BJ (cell line): ENCODE measurements around the gene P2RX7. TPM values are rescaled to one million over a fixed set of nuclear protein-coding genes. Genes with fewer than 3 reads are reported as not detected.
"Not testable (repeated sequence)": the region's sequence is repeated elsewhere in the genome, so short reads cannot be mapped to it uniquely, and the experiment has no call there.

Experiments used
- CTCF ChIA-PET: fragments of 350-600 bp; formaldehyde crosslinking; extraction: SDS; loops from one replicate; lab custom pipeline; 2021; ENCODE audit warnings: antibody characterized with exemption, inconsistent platforms; lab: Yijun Ruan, JAX
- POLR2A ChIA-PET: fragments of 300-600 bp; sonication (Branson Sonifier 250); formaldehyde crosslinking; extraction: SDS; loops from one replicate; lab custom pipeline; 2021; ENCODE audit warnings: antibody characterized with exemption; lab: Charles Lee
- DNase-seq: peaks from one replicate; pipeline ENCODE4 v3.0.0-alpha.2; 2011; ENCODE audit warnings: low read depth
- H3K27me3 ChIP-seq: 2 replicates; pipeline ENCODE4 v1.6.0; 2011; ENCODE audit warnings: low read length; ENCODE audit not compliant: control insufficient read depth, insufficient read depth
- H3K36me3 ChIP-seq: 2 replicates; pipeline ENCODE4 v1.5.1; 2011; ENCODE audit warnings: low read length; ENCODE audit not compliant: control insufficient read depth, insufficient read depth
- H3K4me3 ChIP-seq: 2 replicates; pipeline ENCODE4 v1.5.1; 2011; ENCODE audit warnings: low read depth, mild to moderate bottlenecking, control low read depth, low read length
- polyA plus RNA-seq: library from polyadenylated mRNA; depleted of rRNA; stranded (reverse); fragments of >200 nt; gene quantifications from 2 replicates; pipeline ENCODE4 v1.2.3, GENCODE V29; 2011
- TF ChIP-seq, protein P1 (sequence below): IDR thresholded peaks from 2 replicates; pipeline ENCODE4 v1.5.1; 2011; ENCODE audit warnings: low read depth, mild to moderate bottlenecking, control low read depth, inconsistent platforms, low read length, moderate library complexity; ENCODE audit not compliant: insufficient read depth

The P2RX7 gene
- polyA plus RNA-seq, 1 experiment, result 0.20 TPM

DNA sequence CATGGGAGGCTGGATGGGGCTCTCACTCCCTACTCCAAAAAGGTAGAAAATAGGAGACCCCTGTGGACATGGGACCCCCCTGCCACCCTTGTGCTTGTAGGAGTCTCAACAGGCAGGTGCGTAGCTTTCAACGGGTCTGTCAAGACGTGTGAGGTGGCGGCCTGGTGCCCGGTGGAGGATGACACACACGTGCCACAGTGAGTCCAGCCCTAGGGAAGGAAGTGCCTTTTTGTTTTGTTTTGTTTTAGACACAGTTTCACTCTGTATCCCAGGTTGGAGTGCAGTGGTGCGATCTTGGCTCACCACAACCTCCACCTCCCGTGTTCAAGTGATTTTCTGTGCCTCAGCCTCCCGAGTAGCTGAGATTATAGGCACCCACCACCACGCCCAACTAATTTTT lies 90.2 kb downstream of the P2RX7 start:
- Histone ChIP-seq H3K36me3 (peaks cover 4% of the 10 kb centered on the region; the same call in 1 of the 2 replicates), H3K27me3 (no peaks in the 10 kb centered on the region), H3K4me3 (no peak overlapping the region)
- ChIA-PET CTCF (interaction anchor here (0.6 to 2.6 kb wide), 2 partner anchors 9 to 161 kb away, joined by 4 to 12 read pairs; no protein-coding TSS in a partner anchor), POLR2A (no interaction called here)
- no peak for DNase-seq
- TF ChIP-seq, protein P1, sequence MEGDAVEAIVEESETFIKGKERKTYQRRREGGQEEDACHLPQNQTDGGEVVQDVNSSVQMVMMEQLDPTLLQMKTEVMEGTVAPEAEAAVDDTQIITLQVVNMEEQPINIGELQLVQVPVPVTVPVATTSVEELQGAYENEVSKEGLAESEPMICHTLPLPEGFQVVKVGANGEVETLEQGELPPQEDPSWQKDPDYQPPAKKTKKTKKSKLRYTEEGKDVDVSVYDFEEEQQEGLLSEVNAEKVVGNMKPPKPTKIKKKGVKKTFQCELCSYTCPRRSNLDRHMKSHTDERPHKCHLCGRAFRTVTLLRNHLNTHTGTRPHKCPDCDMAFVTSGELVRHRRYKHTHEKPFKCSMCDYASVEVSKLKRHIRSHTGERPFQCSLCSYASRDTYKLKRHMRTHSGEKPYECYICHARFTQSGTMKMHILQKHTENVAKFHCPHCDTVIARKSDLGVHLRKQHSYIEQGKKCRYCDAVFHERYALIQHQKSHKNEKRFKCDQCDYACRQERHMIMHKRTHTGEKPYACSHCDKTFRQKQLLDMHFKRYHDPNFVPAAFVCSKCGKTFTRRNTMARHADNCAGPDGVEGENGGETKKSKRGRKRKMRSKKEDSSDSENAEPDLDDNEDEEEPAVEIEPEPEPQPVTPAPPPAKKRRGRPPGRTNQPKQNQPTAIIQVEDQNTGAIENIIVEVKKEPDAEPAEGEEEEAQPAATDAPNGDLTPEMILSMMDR, result no peak

GRCh38 chr12:121223292-121224285 lies 90.9 kb downstream of the P2RX7 start:
- TF ChIP-seq, protein P1, result peak; percentile 23; the same call in 1 of the 2 replicates
- Histone ChIP-seq H3K36me3 (peaks cover 4% of the 10 kb centered on the region; the same call in 1 of the 2 replicates), H3K4me3 (no peak overlapping the region), H3K27me3 (no peaks in the 10 kb centered on the region)
- ChIA-PET POLR2A (no interaction called here), CTCF (interaction anchor here (1.7 to 2.6 kb wide), 2 partner anchors 14 to 162 kb away, joined by 4 to 12 read pairs; no protein-coding TSS in a partner anchor)
- no peak for DNase-seq

DNA sequence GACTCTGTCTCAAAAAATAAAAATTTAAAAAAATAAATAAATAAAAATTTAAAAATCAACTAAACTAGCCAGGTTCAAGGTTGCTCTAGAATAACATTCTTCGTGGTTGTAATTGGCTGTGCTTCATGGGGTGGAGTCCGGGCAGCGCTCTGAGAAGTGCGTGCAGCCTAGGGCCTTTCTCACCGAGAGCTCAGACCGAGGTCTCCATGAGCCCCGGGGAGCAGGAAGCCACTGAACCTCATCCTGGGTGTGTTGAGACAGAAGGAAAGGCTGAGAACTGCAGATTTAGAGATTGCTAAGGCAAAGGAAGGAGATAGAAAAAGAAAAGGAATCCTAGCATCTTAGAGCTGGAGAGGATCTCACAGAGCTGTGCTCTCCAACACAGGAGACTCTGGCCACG lies 91.9 kb downstream of the P2RX7 start:
- ChIA-PET POLR2A (no interaction called here), CTCF (interaction anchor here (0.6 to 2.6 kb wide), 4 partner anchors 9 to 163 kb away, joined by 3 to 12 read pairs (median 4); no protein-coding TSS in a partner anchor)
- no peaks in the 10 kb centered on the region for H3K27me3 ChIP-seq
- TF ChIP-seq, protein P1, result no peak
- H3K4me3 ChIP-seq, result no peak overlapping the region
- H3K36me3 ChIP-seq, result peaks cover 4% of the 10 kb centered on the region; the same call in 1 of the 2 replicates
- DNase-seq, result no peak

DNA sequence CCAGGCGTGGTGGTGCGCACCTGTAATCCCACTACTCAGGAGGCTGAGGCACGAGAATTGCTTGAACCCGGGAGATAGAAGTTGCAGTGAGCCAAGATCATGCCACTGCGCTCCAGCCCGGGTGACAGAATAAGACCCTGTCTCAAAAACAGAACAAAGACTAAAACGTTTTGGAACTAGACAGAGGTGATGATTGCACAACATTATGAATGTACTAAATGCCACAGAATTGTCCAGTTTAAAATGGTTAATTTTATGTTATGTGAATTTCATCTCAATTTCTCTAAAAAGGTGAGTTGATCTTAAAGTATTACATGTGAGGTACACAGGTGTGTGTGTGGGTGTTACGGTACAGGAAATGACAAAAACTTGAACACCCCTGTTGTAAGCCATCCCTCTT lies 93.7 kb downstream of the P2RX7 start:
- ChIA-PET CTCF (no interaction called here), POLR2A (no interaction called here)
- no peaks in the 10 kb centered on the region for H3K27me3 ChIP-seq
- DNase-seq, result no peak
- H3K36me3 ChIP-seq, result peaks cover 4% of the 10 kb centered on the region; the same call in 1 of the 2 replicates
- H3K4me3 ChIP-seq, result no peak overlapping the region
- TF ChIP-seq, protein P1, result no peak

GRCh38 chr12:121226871-121227270 lies 94.2 kb downstream of the P2RX7 start:
- DNase-seq, POLR2A ChIA-PET, H3K27me3 ChIP-seq, H3K4me3 ChIP-seq, CTCF ChIA-PET, H3K36me3 ChIP-seq: not testable (repeated sequence)
